HG03064 (cell line): ENCODE results near the gene PRR5L.

Source experiments
- ATAC-seq: cut with Tn5 transposase; IDR thresholded peaks from one replicate; pipeline ENCODE4 v1.9.1; 2021; ENCODE audit warnings: low read depth; ENCODE audit not compliant: unreplicated experiment

Gene PRR5L

DNA sequence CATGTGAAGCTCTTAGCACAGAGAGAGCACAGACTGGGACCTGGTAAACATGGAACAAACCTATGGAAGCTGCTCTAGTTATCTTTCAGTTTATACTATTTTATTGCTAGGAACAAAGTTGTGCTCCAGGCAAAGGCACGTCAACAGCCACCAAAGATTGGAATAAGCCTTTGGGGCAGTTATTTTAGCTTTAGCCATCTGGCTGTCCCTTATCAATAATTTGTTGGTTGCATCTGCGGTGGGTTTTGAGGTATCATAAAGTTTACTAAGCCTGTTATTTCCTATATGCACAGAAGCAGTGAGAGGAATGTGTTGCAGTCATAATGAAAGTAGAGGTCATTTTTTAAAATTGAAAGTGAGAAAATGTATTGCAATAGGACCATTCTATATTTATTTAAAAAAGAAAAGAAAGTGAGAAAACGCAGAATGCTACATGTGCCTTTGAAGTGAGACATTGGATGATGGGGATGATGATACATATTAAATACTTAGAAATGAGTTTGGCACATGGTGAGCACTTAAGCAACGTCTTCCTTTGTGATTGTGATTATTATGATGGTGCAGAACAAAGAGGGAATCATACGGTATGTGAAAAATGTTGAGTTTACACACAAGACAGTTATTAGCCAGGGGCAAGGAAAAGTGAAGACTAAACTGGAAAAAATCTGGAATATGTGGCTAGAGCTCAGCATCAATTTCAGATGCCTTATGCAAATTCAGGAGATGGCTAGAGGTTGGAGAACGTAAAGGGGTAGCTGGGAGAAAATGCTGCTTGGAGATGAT is 58.3 kb downstream of the PRR5L start:
- ATAC-seq, result peak; percentile 76

DNA sequence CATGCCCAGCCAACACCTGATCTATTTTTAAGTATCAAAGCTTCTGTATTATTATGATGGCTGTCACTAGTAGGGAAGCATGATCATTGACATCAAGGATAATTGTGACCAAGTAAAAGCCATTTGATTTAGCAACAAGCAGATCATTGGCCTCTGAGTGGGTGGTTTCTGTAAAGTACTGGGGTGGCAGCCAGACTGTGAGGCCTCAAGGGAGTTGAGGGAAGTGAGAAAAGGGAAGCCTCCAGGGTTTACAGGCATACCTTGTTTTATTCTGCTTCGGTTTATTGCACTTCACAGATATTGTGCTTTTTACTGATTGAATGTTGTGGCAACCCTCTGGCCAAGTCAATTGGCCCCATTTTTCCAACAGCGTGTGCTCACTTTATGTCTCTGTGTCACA is 60.1 kb downstream of the PRR5L start:
- ATAC-seq, result peak; percentile 58

DNA sequence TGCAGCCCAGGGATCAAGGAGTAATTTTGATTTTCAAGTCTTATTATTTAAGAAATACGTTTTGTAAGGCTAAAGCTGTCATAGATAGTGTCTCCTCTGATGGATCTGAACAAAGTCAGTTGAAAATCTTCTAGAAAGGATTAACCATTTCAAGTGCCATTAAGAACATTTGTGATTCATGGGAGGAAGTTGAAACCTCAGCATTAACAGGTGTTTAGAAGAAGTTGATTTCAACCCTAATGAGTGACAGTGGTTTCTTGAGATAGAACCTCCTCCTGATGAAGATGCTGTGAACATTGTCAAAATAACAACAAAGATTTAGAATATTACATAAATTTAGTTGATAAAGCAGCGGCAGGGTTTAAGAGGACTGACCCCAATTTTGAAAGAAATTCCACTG is 61.7 kb downstream of the PRR5L start:
- ATAC-seq, result no peak

DNA sequence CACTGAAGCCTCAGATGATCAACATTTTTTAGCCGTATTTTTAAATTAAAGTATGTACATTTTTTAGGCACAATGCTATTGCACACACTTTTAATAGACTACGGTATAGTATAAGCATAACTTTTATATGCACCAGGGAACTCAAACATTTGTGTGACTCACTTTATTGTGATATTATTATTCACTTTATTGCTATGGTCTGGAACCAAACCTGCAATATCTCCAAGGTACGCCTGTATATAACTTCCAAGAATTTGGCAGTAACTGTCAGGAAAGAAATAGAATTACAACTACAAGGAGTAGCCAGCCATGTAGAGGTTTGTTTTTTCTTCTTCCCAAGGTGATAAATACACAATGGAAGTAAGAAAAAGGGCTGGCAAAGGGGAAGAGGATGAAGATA is 62.3 kb downstream of the PRR5L start:
- ATAC-seq, result no peak

DNA sequence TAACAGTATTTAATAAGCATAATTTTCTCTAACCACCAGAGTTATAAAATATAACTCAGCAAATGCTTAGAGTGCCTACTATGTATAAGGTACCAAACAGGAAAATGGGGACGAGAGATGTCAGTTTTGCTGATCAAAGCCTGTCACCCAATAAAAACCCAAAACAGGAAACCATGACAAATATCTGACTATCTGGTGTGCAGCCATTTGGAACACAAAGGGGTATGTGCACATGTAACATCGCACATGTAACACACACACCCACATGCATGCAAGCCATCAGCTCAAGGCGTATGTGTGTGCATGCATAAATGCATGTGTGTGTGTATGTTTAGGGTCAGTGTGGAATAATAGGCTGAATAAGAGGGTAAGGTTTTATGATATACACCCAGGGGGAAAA is 64.2 kb downstream of the PRR5L start:
- ATAC-seq, result no peak

DNA sequence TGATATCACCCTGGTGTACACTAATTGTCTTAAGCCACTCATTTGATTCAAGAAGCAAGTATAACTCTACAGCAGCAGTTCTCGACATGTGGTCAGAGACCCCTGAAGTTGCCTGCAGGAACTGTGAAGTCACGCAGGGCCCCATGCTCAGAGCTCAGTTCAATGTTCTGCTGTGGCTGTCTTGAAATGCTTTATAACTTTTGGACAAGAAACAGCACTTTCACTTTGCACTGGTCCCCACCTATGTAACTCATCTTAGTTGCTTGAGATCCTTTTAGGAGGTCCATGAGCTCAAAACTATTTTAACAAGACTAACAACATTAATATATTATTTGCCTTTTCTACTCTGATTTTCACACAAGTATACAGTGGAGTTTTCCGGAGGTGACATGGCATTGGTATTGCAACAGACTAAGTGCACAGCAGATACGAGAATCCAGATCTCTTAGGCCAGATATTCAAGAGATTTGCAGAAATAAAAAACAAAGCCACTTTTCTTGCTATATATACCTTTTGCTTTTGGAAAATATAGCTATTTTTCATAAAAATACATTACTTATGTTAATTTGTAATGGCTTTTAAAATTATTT is 64.8 kb downstream of the PRR5L start:
- no peak for ATAC-seq

- ATAC-seq, result no peak
These were observed 65.4 kb downstream of the PRR5L start for GRCh38 chr11:36361472-36361871.

- ATAC-seq, result no peak
These were observed 65.9 kb downstream of the PRR5L start for GRCh38 chr11:36361901-36362391.

GRCh38 chr11:36362902-36363301 is 66.8 kb downstream of the PRR5L start:
- no peak for ATAC-seq

DNA sequence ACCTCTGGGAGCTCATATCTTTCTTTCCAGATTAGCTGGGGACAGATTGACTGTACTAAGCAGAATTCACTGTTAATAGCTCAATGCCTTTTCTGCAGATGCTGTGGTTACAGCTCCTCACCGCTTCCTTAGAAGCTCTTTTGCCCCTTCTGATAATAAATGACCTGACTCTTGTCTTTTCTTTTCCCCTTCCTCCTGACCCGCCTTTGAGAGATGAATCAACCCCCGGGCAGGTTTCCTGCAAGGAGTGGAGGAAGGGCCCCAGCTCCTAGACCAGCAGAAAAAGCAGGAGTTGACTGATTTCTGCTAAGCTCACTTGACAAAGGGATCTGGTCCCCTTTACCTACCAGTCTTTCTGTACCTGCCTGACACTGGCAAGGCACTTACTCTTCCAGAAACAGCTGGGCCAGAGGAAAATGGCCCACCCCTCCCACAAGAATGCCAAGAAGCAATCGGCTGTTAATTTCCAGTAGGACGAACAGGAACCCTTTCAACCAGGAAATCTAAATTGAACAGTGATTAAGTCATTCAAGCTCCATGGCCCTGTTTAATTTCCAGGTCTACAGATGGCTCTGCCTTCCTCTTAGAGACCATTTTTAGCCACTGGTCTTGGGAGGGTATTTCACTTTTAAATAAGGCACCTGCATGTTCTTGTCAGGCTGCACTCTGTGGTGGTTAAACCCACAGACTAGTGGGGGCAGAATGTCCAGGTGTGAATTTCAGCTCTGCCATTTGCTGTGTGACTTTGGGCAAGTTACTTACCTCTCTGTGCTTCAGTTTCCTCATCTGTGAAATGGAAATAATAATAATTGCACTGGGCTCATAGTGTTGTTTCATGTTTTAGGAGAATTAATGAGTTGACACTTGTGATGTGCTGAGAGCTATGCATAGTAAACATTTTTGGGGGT is 67.5 kb downstream of the PRR5L start:
- no peak for ATAC-seq

- no peak for ATAC-seq
These were observed 68.7 kb downstream of the PRR5L start for GRCh38 chr11:36364551-36365325.

GRCh38 chr11:36365907-36366306 is 69.8 kb downstream of the PRR5L start:
- no peak for ATAC-seq

DNA sequence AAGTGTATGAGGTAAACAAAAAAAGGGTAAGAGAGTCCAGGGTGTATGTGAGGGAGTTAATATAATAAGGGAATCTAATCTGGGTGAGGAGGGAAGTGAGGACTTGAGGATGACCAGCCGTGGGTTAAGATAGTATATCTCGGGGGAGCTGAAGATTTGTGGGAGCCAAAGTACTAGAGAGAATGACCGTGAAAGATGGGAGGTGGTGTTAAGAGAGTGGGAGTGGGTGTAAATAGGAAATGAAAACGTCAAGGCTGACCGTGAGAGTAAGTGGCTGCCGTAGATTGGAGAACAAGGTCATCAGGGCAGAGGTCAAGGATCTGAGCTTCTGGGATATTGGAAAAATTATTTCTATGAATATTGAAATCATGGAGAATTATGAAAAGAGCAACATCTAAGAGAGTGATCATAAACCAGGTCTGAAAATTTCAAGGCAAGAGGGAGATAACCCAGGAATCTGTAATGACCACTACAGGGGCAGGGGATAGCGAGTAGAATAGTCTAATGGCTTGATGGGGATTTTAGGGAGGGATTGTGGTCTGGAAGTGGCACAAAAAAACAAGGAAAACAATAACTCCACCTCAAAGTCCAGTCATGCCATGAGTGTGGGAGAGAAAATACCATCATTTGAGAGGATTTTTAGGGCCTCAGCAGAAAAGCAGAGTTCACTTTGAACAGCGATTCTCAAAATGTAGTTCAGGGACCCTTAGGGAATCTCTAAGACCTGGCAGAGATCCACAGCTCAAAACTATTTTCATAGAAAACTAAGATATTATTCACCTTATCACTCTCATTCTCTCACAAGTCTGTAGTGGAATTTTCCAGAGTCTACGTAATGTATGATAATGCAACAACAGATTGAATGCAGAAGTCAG is 72.0 kb downstream of the PRR5L start:
- ATAC-seq, result no peak

DNA sequence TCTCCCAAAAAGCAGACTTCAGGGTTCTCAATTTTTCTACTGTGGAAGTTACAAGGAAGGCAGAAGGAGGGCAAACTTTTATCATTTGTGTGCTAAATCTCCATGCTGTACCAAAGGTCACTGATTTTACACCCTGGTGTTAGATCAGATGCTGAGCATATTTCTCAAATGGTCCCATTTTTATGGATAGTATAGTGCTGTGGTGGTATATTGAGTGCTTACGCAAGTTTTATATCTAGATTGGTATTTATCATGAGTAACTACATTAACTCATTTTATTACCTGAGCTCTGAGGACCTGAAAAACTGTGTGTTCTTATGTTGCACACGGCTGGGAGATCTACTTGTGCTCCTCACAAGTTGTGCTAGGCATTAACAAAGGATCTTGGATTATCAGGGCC is 75.1 kb downstream of the PRR5L start:
- no peak for ATAC-seq

GRCh38 chr11:36371590-36371989 is 75.5 kb downstream of the PRR5L start:
- ATAC-seq, result no peak

DNA sequence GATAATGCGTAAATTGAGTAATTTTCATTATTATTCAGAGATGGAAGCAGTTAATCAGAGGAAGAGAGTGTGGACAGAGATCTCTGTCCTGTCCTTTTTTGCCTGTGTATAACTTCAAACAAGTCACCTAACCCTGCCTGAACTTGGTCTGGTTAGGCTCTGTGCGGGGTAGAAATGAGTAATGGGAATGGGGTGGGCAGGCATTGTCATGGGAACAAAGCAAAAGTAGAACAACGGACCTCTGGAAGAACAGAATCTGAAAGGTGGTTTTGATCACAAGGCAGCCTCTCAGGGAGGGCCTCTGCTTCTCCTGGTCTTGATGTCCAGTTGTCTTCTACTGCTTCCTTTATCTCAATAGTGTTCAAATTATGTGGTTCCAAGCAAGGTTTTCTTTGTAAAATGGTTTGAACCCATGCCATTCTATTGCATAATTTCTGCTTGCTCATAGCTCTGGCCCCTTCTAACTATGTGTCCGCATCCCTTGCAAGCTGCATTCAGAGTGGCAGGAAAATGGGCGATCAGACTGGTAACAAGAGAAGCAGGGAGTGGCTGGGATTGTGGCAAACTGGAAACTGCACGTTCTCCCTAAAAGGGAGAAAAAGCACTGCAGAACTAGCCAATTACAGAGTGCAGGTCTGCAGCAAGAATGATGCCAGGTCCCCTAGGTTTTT is 76.1 kb downstream of the PRR5L start:
- no peak for ATAC-seq

- ATAC-seq, result no peak
These were observed 77.2 kb downstream of the PRR5L start for GRCh38 chr11:36373016-36374010.

DNA sequence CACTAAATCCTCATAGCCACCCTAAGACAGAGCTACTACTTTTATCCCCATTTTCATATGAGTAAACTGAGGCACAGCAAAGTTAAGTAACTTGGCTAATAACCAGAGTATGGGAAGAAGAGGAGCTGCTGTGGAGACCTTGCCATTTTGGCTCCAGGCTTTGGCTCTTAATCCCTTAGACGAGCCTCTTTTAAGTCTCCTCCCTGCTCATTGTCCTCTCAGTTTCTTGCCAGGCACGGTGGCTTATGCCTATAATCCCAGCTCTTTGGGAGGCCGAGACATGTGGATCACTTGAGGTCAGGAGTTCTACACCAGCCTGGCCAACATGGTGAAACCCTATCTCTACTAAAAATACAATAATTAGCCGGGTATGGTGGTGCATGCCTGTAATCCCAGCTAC is 78.6 kb downstream of the PRR5L start:
- no peak for ATAC-seq
